Activated effector memory CD4-positive, alpha-beta T cell treated with Interleukin-2 at 50 U/mL for 16 hours (primary cell): Measurements from ENCODE around the gene TMTC2.

Experiments
- DNase-seq: peaks from one replicate; pipeline ENCODE4 v3.0.0-alpha.2; 2020

The TMTC2 gene

GRCh38 chr12:82896277-82896676, 209.6 kb downstream of the TMTC2 start:
- no peak for DNase-seq

- no peak for DNase-seq
These were observed 210.3 kb downstream of the TMTC2 start for GRCh38 chr12:82896979-82897378.

DNA sequence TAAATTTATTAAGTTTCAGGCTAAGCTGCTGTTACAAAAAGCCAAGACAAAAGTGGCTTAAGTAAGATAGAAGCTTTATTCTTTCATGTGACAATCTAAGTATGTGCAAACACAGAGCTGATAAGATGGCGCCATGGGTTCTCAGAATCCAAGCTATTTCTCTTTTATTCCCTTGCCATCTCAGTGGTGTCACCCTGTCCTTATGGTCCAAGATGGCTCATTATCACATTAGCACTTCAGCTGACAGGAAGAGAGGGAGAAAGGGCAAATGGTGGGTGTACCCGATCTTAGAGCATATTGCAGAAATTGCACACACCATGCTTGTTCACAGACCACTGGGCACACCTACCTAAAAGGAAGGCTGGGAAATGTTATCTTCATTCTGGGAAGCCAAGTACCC, 211.7 kb downstream of the TMTC2 start:
- DNase-seq, result no peak

DNA sequence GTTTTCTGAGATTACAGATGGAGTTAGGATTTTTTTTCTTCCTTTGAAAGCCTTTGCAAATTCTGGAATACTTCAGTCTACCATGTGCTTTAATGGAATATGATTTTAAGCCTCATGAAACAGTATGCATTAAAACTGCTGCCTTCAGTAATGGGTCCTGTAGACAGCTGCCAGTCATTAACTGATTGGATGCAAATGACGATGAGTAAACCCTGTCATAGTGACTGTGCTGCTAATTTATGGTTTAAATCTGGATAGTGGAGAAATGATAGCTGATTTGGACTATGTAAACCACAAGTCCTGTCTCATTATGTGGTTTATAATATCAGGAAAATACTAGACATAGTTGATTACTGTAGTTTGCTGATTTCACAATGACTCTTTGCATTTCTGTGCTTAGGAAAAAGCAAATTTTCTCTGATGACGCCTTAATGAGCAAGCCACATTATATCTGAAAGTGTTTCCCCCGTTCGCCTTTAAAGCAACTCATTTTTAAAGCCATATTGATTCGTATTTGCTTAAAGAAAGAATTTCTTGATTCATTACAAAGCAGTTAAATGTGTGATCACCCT, 217.6 kb downstream of the TMTC2 start:
- no peak for DNase-seq

GRCh38 chr12:82910246-82910893, 223.7 kb downstream of the TMTC2 start:
- DNase-seq, result no peak

- DNase-seq, result no peak
These were observed 225.7 kb downstream of the TMTC2 start for GRCh38 chr12:82912406-82912805.

- no peak for DNase-seq
These were observed 232.8 kb downstream of the TMTC2 start for GRCh38 chr12:82919388-82920054.

DNA sequence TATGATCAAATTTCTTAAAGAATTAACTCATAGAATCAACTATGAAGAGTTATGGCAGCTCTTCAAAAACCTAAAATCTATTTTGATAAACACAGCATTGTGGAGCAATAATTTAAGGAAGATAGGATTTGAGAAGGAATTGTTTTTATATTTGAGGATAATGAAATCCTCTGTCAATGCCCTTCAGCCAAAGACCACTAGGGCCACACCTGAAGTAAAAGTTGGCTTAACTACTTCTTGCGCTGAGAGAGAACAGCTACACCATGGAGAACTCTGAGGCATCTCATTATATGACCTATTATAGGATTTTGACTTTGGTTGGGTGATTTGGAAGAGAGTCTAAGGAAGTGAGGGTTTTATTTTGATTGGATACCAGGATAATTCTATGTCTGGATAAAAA, 237.2 kb downstream of the TMTC2 start:
- no peak for DNase-seq

DNA sequence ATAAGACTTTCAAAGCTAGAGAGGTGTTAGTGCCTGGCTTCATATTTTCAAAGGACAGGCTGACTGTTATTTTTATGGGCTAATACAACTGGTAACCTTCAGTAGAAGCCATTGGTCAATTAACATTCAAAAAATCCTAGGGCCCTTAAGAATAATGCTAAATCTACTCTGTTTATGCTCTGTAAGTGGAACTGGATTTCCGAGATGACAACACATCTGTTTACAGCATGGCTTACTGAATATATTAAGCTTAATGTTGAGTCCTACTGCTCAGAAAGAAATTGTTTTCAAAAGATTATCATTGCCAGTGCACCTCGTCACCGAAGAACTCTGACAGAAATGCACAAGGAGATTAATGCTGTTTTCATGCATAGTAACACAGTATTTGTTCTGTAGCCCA, 239.9 kb downstream of the TMTC2 start:
- no peak for DNase-seq

GRCh38 chr12:82930301-82930700, 243.6 kb downstream of the TMTC2 start:
- no peak for DNase-seq

DNA sequence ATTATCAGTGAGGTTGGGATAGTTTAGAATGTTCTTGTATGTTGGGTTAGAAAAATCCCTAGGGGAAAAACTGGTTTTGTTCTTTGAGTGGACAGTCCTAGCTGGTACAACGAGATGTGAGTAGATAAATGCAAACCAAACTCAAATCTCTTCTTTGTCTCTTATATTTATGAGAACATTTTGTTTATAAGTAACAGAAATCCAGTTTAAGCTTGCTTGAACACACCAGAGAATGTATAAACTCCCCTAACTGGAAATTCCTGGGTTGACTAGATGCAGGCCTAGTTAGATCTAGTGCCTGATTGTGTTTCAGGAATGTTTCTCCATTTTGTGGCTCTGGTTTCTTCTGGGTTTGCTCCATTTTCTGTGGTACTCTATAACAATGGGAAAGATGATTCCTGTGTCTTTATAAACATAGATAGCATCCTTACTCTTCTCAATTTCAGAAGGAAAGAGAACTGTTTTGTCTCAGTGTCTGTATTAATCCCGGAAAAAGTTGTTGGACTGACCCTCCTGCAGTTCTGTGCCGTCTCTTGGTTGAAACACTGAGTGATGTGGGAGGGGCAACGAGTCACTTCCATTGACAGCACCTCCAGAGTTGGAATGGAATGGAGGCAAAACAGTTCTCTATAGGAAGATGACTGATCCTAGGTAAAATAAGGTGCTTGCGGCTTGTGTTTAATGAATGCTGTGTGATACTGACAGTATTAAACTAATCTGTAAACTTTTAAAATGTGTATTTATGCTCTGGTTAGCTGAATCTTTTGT, 244.8 kb downstream of the TMTC2 start:
- DNase-seq, result no peak

DNA sequence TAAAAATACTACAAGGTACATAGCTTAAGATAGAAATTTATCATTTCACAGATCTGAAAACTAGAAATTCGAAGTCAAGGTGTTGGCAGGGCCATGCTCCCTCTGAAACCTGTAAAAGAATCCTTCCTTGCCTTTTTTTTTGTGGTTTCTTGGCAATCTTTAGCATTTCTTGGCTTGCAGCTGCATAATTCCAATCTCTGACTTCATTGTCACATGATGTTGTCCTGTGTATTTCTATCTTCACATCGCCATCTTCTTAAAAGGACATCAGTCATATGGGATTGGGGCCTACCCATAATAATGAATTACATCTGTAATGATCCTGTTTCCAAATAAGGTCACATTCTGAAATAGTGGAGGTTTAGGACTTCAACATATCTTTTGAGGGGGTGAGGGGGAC, 250.4 kb downstream of the TMTC2 start:
- DNase-seq, result no peak

DNA sequence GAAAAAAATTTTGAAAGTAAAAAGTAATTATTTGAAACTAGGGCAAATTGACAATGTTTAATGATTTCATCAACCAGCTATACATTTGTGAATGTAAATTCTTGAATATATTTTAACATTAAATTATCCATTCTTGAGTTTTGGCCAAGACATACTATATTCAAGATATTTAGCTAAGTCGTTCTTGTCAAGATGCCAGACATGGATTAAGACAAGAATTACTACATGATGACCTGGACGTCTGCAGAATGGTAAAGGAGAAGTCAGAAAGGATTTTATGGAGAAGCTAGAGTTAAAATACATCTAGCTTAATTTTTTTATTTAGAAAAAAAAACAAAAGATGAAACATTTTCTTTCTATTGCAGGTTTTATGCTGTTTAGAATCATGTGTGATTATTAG, 255.8 kb downstream of the TMTC2 start:
- no peak for DNase-seq

DNA sequence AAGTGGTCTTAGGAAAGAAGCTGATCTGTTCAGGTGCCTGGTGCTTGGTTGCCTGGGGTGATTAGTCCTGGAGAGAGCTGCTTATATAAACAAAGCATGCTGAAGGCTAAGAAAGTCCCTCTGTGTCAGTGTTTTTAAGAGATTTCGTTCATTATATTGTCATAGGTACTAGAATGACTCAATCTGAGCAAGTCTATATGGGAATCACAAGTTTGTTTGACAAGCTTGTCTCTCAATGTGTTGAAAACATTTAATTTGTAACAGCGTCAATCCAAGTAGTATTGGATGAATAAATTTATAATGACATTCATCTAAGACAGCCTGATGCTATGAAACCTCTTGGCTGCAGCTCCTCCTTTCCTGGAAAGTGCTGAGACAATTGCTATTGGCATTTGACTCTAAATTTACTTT, 256.3 kb downstream of the TMTC2 start:
- DNase-seq, result no peak

DNA sequence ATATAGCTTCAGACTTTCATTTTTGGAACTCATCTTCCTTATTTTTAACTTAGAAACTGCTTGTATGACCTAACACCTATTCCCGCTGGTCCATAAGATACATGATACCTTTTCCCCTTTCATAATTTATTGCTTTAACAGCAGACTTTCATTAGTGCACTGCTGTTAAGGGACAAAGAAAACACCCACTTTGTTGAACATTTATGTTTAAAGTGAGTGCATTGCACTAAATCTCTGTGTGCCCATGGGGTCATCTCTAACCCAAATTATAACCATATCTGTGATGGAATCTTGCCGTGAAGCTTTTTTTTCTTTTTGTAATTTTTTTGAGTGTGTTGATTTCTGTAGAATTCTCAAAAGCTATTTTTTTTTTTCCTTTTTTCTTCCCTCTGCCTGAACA, 261.8 kb downstream of the TMTC2 start:
- DNase-seq, result no peak

- DNase-seq, result no peak
These were observed 263.6 kb downstream of the TMTC2 start for GRCh38 chr12:82950356-82950755.

DNA sequence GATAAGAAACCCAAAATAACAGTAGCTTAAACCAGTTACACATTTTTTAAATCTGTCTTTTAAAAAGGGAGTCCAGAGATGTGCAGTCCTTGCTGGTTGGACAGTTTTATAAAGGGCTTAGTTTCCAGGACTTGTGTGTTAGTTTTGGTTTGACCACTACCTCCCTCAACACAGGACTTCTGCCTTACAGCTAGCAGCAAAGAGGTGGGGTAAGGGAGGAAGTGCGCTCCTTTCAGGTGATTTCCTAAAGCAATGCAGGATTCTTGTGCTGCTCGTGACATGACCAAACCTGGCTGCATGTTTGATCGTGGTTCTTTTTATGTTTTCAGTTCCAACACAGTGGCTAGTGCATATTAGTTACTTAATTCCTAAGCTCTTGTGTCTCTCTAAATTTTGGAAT, 266.2 kb downstream of the TMTC2 start:
- no peak for DNase-seq

DNA sequence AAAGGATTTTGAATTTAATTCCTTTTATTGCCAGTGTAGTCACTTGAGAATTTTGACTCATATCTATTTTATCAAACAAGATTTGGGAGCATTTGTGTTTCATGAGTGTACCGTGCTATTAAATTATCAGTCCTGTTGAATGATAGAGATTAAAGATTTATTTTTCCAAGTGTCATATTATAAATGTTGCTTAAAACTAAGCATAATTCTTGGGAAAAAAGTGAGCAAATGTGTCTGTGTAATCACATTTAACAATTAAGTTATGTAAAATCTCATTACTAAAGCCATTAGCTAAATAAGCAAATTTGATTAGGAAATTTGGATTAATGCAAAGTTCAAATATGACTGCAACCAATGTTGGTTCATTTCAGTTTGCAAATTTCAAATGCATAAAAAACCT, 266.7 kb downstream of the TMTC2 start:
- DNase-seq, result no peak

DNA sequence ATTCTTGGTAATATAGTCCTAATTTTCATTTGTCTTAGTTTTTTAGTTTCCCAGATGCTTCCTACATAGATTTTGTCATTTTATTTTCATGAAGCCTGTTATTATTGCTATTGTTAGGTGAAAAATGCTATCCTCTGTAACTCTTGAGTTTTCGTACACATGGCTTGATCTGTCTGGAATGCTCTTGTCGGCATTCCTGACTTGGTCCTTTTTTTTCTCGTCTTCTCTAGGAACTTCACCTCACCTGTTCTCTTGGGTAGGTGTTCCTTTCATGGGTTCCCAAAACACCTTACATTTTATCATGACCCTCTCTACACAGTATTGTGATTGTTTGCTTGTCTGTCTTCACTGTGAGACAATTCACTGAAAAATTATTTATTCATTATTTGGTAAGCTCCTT, 267.4 kb downstream of the TMTC2 start:
- DNase-seq, result no peak

- no peak for DNase-seq
These were observed 267.9 kb downstream of the TMTC2 start for GRCh38 chr12:82954572-82954971.

GRCh38 chr12:82955043-82955442, 268.3 kb downstream of the TMTC2 start:
- DNase-seq, result no peak

- DNase-seq, result no peak
These were observed 272.3 kb downstream of the TMTC2 start for GRCh38 chr12:82958966-82959365.

- DNase-seq, result no peak
These were observed 273.1 kb downstream of the TMTC2 start for GRCh38 chr12:82959821-82960220.

DNA sequence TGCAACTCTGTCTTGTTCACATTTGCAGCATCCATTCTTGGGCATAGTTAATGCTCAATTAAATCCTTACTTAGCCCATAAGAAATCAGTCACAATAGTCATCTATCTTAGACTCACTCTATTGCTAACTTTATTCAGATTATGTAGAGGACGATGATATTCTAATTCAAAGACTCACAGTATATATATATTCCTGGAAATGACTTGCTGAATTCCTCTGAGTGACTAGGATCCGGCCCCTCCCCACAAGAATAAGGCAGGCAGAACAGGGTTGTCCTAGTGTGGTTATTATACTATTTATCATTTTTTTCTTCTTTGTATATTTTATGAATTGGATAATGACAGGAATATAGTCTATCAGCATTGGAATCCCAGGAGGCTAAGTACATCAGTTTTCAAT, 275.1 kb downstream of the TMTC2 start:
- DNase-seq, result no peak
